Esophagus (tissue), 2 donors: ENCODE data around the gene LRRC36. TPM values are rescaled to one million over a fixed set of nuclear protein-coding genes. Genes with fewer than 3 reads are reported as not detected.

Experiments used
- H3K27ac ChIP-seq, 2 donors: one replicate each; pipeline ENCODE4 v1.5.1; 2013; ENCODE audit warnings: low read depth in 2 of 2, mild to moderate bottlenecking in 2 of 2, inconsistent platforms in 1 of 2, low read length in 1 of 2, moderate library complexity in 1 of 2
- H3K27me3 ChIP-seq, 2 donors: one replicate each; pipeline ENCODE4 v1.6.1; 2013; ENCODE audit warnings: low read length in 2 of 2, control low read depth in 1 of 2, mild to moderate bottlenecking in 1 of 2; ENCODE audit not compliant: insufficient read depth in 2 of 2, control insufficient read depth in 1 of 2
- H3K36me3 ChIP-seq, 2 donors: one replicate each; pipeline ENCODE4 v1.6.1; 2013; ENCODE audit warnings: low read length in 1 of 2; ENCODE audit not compliant: control insufficient read depth in 2 of 2, insufficient read depth in 2 of 2
- H3K4me1 ChIP-seq, 2 donors: one replicate each; pipeline ENCODE4 v1.6.1; 2013; ENCODE audit warnings: low read length in 1 of 2; ENCODE audit not compliant: control insufficient read depth in 2 of 2, insufficient read depth in 2 of 2
- H3K4me3 ChIP-seq, 2 donors: one replicate each; pipeline ENCODE4 v1.5.1; 2013; ENCODE audit warnings: low read length in 2 of 2, mild to moderate bottlenecking in 2 of 2, low read depth in 1 of 2, moderate library complexity in 1 of 2
- H3K9me3 ChIP-seq, 2 donors: one replicate each; pipeline ENCODE4 v1.6.1; 2013; ENCODE audit warnings: mild to moderate bottlenecking in 2 of 2, low read depth in 1 of 2, low read length in 1 of 2, moderate library complexity in 1 of 2; ENCODE audit not compliant: control insufficient read depth in 2 of 2, insufficient read depth in 1 of 2
- WGBS, 2 donors: extraction: QIAGEN DNeasy Blood & Tissue Kit; methylation state at CpG; one replicate each; pipeline ENCODE4 v1.1.7; 2013; 5-methylcytosine and 5-hydroxymethylcytosine counted together
- polyA plus RNA-seq, 2 donors: library from polyadenylated mRNA; stranded (reverse); fragments of 200-250 nt; gene quantifications; one replicate each; pipeline ENCODE4 v1.2.3, GENCODE V29; 2013
- donor health status: healthy with polysubstance abuse.
- donor health status: Bipolar disorder and iron deficiency.

The LRRC36 gene
- polyA plus RNA-seq, 2 donors, result 0.02 TPM; not detected in 1

- H3K4me3 ChIP-seq, result no peak overlapping the region
These were observed 21.2 kb upstream of the LRRC36 start for GRCh38 chr16:67305216-67306071.

GRCh38 chr16:67310561-67310960 is 16.1 kb upstream of the LRRC36 start:
- Histone ChIP-seq H3K9me3 (no peaks in the 10 kb centered on the region), H3K27me3 (no peaks in the 10 kb centered on the region), H3K4me1 (peaks cover 0 to 4% of the 10 kb centered on the region in 2 donors), H3K36me3 (no peaks in the 10 kb centered on the region), H3K27ac (no peak overlapping the region), H3K4me3 (no peak overlapping the region)
- 90% methylated on average over 3 of the region's 3 CpGs for WGBS, 2 donors

More at GRCh38 chr16:67305216-67306071, 21.2 kb upstream of the LRRC36 start:
- no peaks in the 10 kb centered on the region for H3K36me3 ChIP-seq
- peaks cover 0 to 5% of the 10 kb centered on the region in 2 donors for H3K4me1 ChIP-seq
- 84 to 91% methylated on average over 13 of the region's 13 CpGs for WGBS, 2 donors
- H3K27me3 ChIP-seq, result no peaks in the 10 kb centered on the region
- no peaks in the 10 kb centered on the region for H3K9me3 ChIP-seq
- H3K27ac ChIP-seq, result no peak overlapping the region

GRCh38 chr16:67311607-67312488 is 14.8 kb upstream of the LRRC36 start:
- 30 to 50% methylated on average over 5 of the region's 5 CpGs for WGBS, 2 donors

GRCh38 chr16:67312719-67313118 is 13.9 kb upstream of the LRRC36 start:
- H3K27ac ChIP-seq, result no peak overlapping the region
- H3K4me1 ChIP-seq, result peaks cover 0 to 4% of the 10 kb centered on the region in 2 donors
- no peak overlapping the region for H3K4me3 ChIP-seq
- H3K9me3 ChIP-seq, result no peaks in the 10 kb centered on the region
- no peaks in the 10 kb centered on the region for H3K27me3 ChIP-seq
- H3K36me3 ChIP-seq, result no peaks in the 10 kb centered on the region

More at GRCh38 chr16:67311607-67312488, 14.8 kb upstream of the LRRC36 start:
- Histone ChIP-seq H3K4me1 (peaks cover 0 to 4% of the 10 kb centered on the region in 2 donors), H3K4me3 (no peak overlapping the region), H3K36me3 (no peaks in the 10 kb centered on the region), H3K27ac (no peak overlapping the region), H3K27me3 (no peaks in the 10 kb centered on the region), H3K9me3 (no peaks in the 10 kb centered on the region)

- Histone ChIP-seq H3K9me3 (no peaks in the 10 kb centered on the region), H3K4me1 (no peaks in the 10 kb centered on the region), H3K36me3 (no peaks in the 10 kb centered on the region), H3K4me3 (no peak overlapping the region), H3K27me3 (no peaks in the 10 kb centered on the region), H3K27ac (no peak overlapping the region)
These were observed 8.8 kb upstream of the LRRC36 start for GRCh38 chr16:67317853-67318252.

GRCh38 chr16:67326115-67326471 is 522 bp upstream of the LRRC36 start:
- H3K27ac ChIP-seq, result no peak overlapping the region
- H3K27me3 ChIP-seq, result no peaks in the 10 kb centered on the region
- H3K4me1 ChIP-seq, result peaks cover 6 to 8% of the 10 kb centered on the region in 2 donors
- H3K4me3 ChIP-seq, result no peak overlapping the region
- no peaks in the 10 kb centered on the region for H3K9me3 ChIP-seq
- no peaks in the 10 kb centered on the region for H3K36me3 ChIP-seq
- WGBS, 2 donors, result 33 to 35% methylated on average over 11 of the region's 11 CpGs

- peaks cover 6 to 8% of the 10 kb centered on the region in 2 donors for H3K4me1 ChIP-seq
- no peak overlapping the region for H3K4me3 ChIP-seq
- no peak overlapping the region for H3K27ac ChIP-seq
- no peaks in the 10 kb centered on the region for H3K27me3 ChIP-seq
- no peaks in the 10 kb centered on the region for H3K36me3 ChIP-seq
- H3K9me3 ChIP-seq, result no peaks in the 10 kb centered on the region
- 59 to 66% methylated on average over 3 of the region's 3 CpGs for WGBS, 2 donors
These were observed 1.1 kb downstream of the LRRC36 start for GRCh38 chr16:67327743-67328142.

- Histone ChIP-seq H3K4me1 (peaks cover 6 to 8% of the 10 kb centered on the region in 2 donors), H3K27ac (no peak overlapping the region), H3K9me3 (no peaks in the 10 kb centered on the region), H3K27me3 (no peaks in the 10 kb centered on the region), H3K4me3 (no peak overlapping the region), H3K36me3 (no peaks in the 10 kb centered on the region)
- 62 to 63% methylated on average over 5 of the region's 5 CpGs for WGBS, 2 donors
These were observed 3.3 kb downstream of the LRRC36 start for GRCh38 chr16:67329901-67330300.

- Histone ChIP-seq H3K4me3 (no peak overlapping the region), H3K4me1 (no peaks in the 10 kb centered on the region), H3K36me3 (no peaks in the 10 kb centered on the region), H3K27me3 (no peaks in the 10 kb centered on the region), H3K27ac (no peak overlapping the region), H3K9me3 (no peaks in the 10 kb centered on the region)
- 67 to 75% methylated on average over 2 of the region's 2 CpGs for WGBS, 2 donors
These were observed 6.7 kb downstream of the LRRC36 start for GRCh38 chr16:67333315-67333714.
